ENCODE results near the gene HOMER2.
A peak's percentile ranks its signal among the peaks of the same experiment; 100 is the strongest.

HOMER2 gene

DNA sequence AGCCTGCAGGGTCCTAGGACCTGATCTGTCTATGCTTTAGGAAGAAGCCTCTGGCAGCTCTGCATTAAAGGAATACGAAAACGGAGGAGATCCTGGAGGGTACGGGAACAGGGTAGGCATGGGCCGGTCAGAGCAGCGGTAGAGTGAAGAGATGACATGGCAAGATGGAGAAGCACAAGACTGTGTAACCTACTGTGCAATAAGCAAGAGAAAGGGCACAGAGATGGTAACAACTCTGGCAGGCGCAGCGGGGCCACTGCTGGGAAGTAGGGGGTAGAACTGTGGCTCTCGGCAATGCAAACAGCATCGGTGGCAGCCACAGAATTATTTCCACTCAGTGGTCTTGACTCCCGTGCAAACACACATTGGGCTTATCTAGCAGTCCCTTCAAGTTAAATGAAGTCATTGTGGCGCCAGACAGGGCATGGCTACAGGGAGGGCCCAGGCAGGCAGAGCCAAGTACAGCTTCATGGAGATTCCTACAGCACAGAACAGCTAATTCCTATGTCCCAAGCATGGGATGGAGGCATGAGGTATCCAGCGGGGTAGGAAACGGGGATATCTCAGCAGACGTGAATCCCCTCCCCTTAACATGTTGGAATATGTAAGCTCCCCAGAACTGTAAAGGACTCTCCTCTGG lies 114.3 kb downstream of the HOMER2 start:
- H3K4me3 ChIP-seq (ENCODE audit: low read length) = no peak overlapping the region
- no peak for TF ChIP-seq CTCF (conservative IDR thresholded peaks at IDR 0.05; ENCODE audit: low read depth, low read length)
- DNase-seq (ENCODE audit: low read depth) = no peak

DNA sequence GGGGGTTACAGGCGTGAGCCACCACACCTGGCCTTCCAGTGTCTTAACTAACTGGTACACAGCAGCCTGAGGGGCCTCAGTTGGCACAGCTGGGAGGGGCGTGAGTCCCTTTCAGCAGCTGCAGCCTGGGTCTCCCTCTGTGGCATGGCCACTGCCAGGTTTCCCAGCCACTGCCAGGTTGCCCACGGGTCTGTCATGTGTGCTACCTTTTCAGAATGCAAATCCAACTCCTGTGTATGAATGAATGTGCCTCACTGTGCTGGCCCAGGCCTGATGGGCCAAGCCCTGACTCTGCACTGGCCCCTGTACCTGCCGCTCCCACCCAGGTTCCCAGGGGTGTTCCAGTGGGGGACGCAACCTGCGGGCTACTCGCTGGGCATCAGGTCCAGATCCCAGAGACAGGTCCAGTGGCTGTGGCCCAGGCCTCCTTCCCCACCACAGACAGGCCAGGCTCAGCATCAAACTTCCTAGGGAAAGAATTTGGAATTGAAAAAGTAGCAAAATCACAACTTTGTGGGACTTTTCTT lies 117.1 kb downstream of the HOMER2 start:
- no peak for DNase-seq (ENCODE audit: low read depth)
- no peak for TF ChIP-seq CTCF (conservative IDR thresholded peaks at IDR 0.05; ENCODE audit: low read depth, low read length)
- no peak overlapping the region for H3K4me3 ChIP-seq (ENCODE audit: low read length)

DNA sequence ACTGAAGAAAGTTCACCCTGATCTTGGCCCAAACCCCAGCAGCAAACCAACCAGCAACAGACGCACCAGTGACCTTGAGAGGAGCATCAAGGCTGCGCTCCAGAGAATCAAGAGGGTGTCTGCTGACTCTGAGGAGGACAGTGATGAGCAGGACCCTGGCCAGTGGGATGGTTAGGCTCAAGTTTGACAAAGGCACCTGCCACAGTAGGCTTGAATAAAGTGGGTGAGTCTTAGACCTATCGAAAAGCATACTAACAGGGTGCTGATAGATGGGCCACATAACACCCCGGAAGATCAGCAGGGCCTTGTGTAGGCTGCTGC lies 119.2 kb downstream of the HOMER2 start:
- TF ChIP-seq CTCF (conservative IDR thresholded peaks at IDR 0.05; ENCODE audit: low read depth, low read length) = no peak
- H3K4me3 ChIP-seq (ENCODE audit: low read length) = no peak overlapping the region
- no peak for DNase-seq (ENCODE audit: low read depth)

DNA sequence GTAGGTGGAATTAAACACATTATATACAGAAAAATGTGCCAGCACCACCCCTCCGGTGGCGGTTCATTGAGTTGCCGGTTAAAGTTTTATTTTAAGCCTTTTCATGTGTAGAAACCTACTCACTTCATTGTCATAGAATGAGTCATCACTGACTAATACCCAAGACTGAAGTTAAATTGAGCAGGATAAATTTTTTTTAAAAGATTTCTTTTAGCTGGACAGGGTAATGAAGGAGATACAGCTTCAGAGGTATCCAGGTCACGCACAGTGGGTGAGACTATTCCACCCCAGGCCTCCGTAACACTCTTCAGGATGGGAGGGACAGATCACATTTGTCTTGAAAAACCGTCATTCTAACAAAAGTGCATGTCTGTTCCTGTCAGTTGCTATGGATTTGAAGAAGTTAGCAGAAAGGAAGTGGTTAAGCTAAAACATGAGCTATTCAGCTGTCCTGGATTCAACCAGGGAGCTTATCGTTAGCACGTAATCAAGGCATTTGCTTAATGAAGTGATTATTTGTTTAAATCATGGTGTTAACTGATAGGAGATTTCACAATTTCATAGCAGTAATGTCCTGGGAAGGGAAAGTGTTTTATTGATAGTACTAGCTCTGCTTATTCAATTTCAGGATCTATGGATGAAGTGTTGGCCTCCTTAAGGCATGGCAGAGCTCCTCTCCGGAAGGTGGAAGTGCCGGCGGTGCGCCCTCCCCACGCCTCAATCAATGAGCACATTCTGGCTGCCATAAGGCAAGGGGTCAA lies 119.7 kb downstream of the HOMER2 start:
- peak; percentile 80 for DNase-seq (ENCODE audit: low read depth)
- no peak for TF ChIP-seq CTCF (conservative IDR thresholded peaks at IDR 0.05; ENCODE audit: low read depth, low read length)
- H3K4me3 ChIP-seq (ENCODE audit: low read length) = no peak overlapping the region

DNA sequence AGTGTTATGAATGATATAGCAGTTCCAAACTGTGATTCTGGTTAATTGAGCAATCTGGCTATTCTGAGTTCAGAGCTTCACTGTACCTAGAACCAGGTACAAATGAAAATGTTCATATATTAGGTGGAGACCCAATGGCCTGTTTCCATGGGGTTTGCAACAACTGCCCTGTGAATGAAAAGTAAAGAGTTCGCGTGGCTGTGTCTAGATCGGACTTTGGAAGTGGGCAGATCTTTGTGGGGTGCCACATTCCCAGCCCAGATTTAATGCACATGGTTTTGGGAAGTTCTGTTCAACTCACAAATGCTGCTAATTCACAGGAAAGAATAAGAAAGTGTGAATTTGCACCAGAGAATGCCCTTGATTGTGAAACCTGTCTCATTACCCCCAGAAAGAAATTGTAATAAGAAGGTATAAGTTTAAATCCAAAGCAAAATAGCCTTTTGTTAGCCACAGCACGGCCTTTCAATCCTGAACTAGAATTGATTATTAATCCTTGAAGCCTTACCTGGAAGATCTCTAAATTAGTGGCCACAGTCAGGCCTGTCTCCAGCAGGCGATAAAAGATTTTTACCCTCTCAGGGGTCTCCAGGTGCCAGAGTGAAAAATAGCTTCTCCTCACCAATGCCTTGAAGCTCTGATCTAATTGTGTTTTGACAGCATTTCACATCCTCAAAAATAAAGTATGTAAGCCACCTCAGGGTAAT lies 120.5 kb downstream of the HOMER2 start:
- no peak for TF ChIP-seq CTCF (conservative IDR thresholded peaks at IDR 0.05; ENCODE audit: low read depth, low read length)
- no peak overlapping the region for H3K4me3 ChIP-seq (ENCODE audit: low read length)
- DNase-seq (ENCODE audit: low read depth) = no peak

DNA sequence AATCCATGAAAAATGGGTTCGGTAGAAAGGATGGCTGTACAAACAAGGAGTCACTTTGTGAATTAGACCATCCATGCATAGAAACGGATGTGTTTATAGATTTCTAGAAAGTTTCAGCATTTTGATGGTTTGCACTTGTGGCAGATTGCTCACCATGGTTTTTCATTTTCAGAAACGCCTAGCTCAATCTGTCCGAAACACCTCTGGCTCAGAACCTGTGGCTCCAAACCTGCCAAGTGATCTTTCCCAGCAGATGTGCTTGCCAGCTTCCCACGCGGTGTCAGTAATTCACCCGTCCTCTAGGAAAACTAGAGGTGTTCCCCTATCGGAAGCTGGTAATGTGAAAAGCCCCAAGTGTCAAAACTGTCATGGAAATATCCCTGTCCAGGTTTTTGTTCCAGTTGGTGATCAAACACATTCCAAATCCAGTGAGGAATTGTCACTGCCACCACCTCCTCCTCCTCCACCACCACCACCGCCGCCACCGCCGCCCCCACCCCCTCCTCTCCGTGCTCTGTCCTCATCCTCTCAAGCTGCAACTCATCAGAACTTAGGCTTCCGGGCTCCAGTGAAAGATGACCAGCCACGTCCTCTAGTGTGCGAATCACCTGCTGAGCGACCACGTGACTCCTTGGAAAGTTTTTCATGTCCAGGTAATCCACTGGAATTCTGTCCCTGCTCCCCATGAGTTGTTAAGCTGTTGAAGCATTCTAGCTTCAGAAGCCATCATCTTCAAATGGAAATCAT lies 121.9 kb downstream of the HOMER2 start:
- no peak for TF ChIP-seq CTCF (conservative IDR thresholded peaks at IDR 0.05; ENCODE audit: low read depth, low read length)
- no peak for DNase-seq (ENCODE audit: low read depth)
- no peak overlapping the region for H3K4me3 ChIP-seq (ENCODE audit: low read length)

All from retinal pigment epithelial cell (primary cell).